ENCODE results near the gene BCAN. TPM values are rescaled to one million over a fixed set of nuclear protein-coding genes. Genes with fewer than 3 reads are reported as not detected.

The BCAN gene
- total and polyA plus RNA-seq, 2 experiments from 2014 or later: 2.3 to 5.5 TPM

DNA sequence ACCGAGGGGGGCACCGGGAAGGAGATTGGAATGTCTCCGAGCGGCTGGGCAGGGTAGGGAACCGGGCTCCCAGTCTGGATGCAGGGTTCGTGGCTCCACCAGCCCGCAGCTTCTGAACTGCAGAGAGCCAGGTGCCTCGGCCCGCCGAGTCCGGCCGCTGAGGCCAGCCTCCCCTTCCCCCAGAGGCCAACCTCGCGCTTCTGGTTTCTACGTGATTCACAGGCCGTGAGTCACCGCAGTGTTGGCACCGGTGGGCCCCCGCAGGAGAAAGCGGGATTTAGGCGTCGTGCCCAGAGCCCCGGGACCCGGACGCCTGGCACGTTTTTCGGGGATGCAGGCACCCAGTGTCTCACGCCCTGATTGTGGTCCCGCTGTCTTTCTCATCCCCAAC lies 63.0 kb downstream of the BCAN start:
- peak; percentile 67 for DNase-seq (ENCODE audit: low spot score)

DNA sequence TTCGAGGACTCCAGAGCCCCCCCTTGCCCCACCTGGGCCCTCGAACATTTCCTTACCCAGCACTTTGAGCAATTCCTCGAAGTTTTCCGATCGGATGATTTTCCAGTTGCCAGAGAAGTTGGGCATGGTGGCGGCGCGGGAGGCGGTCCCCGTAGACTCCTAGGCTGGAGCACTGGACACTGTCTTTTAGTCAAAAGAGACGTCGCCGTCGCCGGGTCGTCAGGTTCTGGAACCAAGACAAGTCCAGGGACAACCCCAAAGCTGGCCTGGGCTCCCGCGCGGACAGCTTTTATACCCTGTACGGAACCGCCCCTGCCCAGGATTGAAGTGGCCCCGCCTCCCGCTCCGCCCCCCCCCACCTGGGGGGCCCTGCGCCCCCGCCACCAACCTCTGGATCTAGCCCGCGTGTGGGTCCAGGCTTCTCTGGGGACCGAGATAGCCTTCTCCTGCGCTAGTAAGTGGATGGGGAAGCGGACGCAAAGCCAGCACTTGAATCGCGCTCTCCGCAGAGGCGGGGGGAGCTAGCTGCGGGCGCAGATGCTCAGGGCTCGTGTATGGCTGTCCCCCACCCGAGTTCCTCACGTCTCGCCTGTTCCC lies 63.5 kb downstream of the BCAN start, which contains the start of gene CRABP2:
Gene CRABP2, minus strand, starts transcription at position 263 of the 597 bp plus-strand sequence. Its CDS starts 137 bp downstream, at position 126.
- peak within 1 kb of the TSS; percentile 98 for H3K27ac ChIP-seq (ENCODE audit: low read depth)
- Mint-ChIP-seq H3K9me3 (no peaks in the 10 kb centered on the region), H3K27me3 (ENCODE audit: insufficient read depth, low read depth, poor library complexity) (peaks cover 29% of the 10 kb centered on the region), H3K27ac (peak within 1 kb of the TSS; percentile 96), H3K4me3 (peak within 1 kb of the TSS; percentile 83), H3K36me3 (ENCODE audit: low read depth) (peaks cover 17% of the 10 kb centered on the region), H3K4me1 (peaks cover 56% of the 10 kb centered on the region)
- no peaks in the 10 kb centered on the region for H3K9me2 ChIP-seq (ENCODE audit: insufficient read depth)
- TF ChIP-seq EZH2 (IDR thresholded peaks at IDR 0.05; ENCODE audit: low read depth, unreplicated experiment) (peak; percentile 31), POLR2AphosphoS5 (IDR thresholded peaks at IDR 0.05; ENCODE audit: low read depth) (peak; percentile 57), CREB1 (CRISPR knock-in tag; IDR thresholded peaks at IDR 0.05; ENCODE audit: low read depth) (no peak), ZNF114 (CRISPR knock-in tag; IDR thresholded peaks at IDR 0.05) (peak; percentile 85; the same call in 1 of the 2 replicates)
- TF ChIP-seq, protein P1, sequence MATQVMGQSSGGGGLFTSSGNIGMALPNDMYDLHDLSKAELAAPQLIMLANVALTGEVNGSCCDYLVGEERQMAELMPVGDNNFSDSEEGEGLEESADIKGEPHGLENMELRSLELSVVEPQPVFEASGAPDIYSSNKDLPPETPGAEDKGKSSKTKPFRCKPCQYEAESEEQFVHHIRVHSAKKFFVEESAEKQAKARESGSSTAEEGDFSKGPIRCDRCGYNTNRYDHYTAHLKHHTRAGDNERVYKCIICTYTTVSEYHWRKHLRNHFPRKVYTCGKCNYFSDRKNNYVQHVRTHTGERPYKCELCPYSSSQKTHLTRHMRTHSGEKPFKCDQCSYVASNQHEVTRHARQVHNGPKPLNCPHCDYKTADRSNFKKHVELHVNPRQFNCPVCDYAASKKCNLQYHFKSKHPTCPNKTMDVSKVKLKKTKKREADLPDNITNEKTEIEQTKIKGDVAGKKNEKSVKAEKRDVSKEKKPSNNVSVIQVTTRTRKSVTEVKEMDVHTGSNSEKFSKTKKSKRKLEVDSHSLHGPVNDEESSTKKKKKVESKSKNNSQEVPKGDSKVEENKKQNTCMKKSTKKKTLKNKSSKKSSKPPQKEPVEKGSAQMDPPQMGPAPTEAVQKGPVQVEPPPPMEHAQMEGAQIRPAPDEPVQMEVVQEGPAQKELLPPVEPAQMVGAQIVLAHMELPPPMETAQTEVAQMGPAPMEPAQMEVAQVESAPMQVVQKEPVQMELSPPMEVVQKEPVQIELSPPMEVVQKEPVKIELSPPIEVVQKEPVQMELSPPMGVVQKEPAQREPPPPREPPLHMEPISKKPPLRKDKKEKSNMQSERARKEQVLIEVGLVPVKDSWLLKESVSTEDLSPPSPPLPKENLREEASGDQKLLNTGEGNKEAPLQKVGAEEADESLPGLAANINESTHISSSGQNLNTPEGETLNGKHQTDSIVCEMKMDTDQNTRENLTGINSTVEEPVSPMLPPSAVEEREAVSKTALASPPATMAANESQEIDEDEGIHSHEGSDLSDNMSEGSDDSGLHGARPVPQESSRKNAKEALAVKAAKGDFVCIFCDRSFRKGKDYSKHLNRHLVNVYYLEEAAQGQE (IDR thresholded peaks at IDR 0.05; ENCODE audit: unreplicated experiment): no peak
- TF ChIP-seq, protein P2, sequence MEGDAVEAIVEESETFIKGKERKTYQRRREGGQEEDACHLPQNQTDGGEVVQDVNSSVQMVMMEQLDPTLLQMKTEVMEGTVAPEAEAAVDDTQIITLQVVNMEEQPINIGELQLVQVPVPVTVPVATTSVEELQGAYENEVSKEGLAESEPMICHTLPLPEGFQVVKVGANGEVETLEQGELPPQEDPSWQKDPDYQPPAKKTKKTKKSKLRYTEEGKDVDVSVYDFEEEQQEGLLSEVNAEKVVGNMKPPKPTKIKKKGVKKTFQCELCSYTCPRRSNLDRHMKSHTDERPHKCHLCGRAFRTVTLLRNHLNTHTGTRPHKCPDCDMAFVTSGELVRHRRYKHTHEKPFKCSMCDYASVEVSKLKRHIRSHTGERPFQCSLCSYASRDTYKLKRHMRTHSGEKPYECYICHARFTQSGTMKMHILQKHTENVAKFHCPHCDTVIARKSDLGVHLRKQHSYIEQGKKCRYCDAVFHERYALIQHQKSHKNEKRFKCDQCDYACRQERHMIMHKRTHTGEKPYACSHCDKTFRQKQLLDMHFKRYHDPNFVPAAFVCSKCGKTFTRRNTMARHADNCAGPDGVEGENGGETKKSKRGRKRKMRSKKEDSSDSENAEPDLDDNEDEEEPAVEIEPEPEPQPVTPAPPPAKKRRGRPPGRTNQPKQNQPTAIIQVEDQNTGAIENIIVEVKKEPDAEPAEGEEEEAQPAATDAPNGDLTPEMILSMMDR (conservative IDR thresholded peaks at IDR 0.05; ENCODE audit: low read depth in 2 of 2): no peak
- TF ChIP-seq, protein P3, sequence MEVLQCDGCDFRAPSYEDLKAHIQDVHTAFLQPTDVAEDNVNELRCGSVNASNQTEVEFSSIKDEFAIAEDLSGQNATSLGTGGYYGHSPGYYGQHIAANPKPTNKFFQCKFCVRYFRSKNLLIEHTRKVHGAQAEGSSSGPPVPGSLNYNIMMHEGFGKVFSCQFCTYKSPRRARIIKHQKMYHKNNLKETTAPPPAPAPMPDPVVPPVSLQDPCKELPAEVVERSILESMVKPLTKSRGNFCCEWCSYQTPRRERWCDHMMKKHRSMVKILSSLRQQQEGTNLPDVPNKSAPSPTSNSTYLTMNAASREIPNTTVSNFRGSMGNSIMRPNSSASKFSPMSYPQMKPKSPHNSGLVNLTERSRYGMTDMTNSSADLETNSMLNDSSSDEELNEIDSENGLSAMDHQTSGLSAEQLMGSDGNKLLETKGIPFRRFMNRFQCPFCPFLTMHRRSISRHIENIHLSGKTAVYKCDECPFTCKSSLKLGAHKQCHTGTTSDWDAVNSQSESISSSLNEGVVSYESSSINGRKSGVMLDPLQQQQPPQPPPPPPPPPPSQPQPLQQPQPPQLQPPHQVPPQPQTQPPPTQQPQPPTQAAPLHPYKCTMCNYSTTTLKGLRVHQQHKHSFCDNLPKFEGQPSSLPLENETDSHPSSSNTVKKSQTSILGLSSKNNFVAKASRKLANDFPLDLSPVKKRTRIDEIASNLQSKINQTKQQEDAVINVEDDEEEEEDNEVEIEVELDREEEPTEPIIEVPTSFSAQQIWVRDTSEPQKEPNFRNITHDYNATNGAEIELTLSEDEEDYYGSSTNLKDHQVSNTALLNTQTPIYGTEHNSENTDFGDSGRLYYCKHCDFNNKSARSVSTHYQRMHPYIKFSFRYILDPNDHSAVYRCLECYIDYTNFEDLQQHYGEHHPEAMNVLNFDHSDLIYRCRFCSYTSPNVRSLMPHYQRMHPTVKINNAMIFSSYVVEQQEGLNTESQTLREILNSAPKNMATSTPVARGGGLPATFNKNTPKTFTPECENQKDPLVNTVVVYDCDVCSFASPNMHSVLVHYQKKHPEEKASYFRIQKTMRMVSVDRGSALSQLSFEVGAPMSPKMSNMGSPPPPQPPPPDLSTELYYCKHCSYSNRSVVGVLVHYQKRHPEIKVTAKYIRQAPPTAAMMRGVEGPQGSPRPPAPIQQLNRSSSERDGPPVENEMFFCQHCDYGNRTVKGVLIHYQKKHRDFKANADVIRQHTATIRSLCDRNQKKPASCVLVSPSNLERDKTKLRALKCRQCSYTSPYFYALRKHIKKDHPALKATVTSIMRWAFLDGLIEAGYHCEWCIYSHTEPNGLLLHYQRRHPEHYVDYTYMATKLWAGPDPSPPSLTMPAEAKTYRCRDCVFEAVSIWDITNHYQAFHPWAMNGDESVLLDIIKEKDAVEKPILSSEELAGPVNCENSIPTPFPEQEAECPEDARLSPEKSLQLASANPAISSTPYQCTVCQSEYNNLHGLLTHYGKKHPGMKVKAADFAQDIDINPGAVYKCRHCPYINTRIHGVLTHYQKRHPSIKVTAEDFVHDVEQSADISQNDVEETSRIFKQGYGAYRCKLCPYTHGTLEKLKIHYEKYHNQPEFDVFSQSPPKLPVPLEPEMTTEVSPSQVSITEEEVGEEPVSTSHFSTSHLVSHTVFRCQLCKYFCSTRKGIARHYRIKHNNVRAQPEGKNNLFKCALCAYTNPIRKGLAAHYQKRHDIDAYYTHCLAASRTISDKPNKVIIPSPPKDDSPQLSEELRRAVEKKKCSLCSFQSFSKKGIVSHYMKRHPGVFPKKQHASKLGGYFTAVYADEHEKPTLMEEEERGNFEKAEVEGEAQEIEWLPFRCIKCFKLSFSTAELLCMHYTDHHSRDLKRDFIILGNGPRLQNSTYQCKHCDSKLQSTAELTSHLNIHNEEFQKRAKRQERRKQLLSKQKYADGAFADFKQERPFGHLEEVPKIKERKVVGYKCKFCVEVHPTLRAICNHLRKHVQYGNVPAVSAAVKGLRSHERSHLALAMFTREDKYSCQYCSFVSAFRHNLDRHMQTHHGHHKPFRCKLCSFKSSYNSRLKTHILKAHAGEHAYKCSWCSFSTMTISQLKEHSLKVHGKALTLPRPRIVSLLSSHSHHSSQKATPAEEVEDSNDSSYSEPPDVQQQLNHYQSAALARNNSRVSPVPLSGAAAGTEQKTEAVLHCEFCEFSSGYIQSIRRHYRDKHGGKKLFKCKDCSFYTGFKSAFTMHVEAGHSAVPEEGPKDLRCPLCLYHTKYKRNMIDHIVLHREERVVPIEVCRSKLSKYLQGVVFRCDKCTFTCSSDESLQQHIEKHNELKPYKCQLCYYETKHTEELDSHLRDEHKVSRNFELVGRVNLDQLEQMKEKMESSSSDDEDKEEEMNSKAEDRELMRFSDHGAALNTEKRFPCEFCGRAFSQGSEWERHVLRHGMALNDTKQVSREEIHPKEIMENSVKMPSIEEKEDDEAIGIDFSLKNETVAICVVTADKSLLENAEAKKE (CRISPR knock-in tag; IDR thresholded peaks at IDR 0.05): no peak
- no peaks in the 10 kb centered on the region for H3K36me3 ChIP-seq (ENCODE audit: insufficient read depth)
- ATAC-seq (peak; percentile 11), DNase-seq (ENCODE audit: low spot score) (peak; percentile 72)
- H2AFZ ChIP-seq: peak within 1 kb of the TSS; percentile 87
- peaks cover 29% of the 10 kb centered on the region for H3F3A ChIP-seq (replicated peaks; ENCODE audit: low read depth)
- peak within 1 kb of the TSS; percentile 67 for H3K4me3 ChIP-seq
- peaks cover 13% of the 10 kb centered on the region for H3K79me2 ChIP-seq (replicated peaks; ENCODE audit: insufficient read depth)
- H3K27me3 ChIP-seq (ENCODE audit: insufficient read depth): peaks cover 30% of the 10 kb centered on the region
- no peaks in the 10 kb centered on the region; the same call in 1 of the 2 replicates for H4K20me1 ChIP-seq (replicated peaks; ENCODE audit: insufficient read depth)
- peak within 1 kb of the TSS; percentile 92 for H3K4me2 ChIP-seq
- peaks cover 56% of the 10 kb centered on the region for H3K4me1 ChIP-seq (ENCODE audit: insufficient read depth)

More for the DNA sequence above, 63.0 kb downstream of the BCAN start:
- Histone ChIP-seq H3K4me3 (peak overlapping the region; percentile 67), H3K36me3 (ENCODE audit: insufficient read depth) (no peaks in the 10 kb centered on the region), H3F3A (replicated peaks; ENCODE audit: low read depth) (peaks cover 29% of the 10 kb centered on the region), H3K27me3 (ENCODE audit: insufficient read depth) (peaks cover 27% of the 10 kb centered on the region), H3K9me2 (ENCODE audit: insufficient read depth) (no peaks in the 10 kb centered on the region), H3K79me2 (replicated peaks; ENCODE audit: insufficient read depth) (peaks cover 13% of the 10 kb centered on the region), H3K4me2 (peak overlapping the region; percentile 92), H4K20me1 (replicated peaks; ENCODE audit: insufficient read depth) (no peaks in the 10 kb centered on the region; the same call in 1 of the 2 replicates), H2AFZ (peak overlapping the region; percentile 63; the same call in 1 of the 2 replicates), H3K4me1 (ENCODE audit: insufficient read depth) (peaks cover 51% of the 10 kb centered on the region), H3K27ac (ENCODE audit: low read depth) (no peak overlapping the region)
- no peaks in the 10 kb centered on the region for H3K9me3 Mint-ChIP-seq
- H3K27me3 Mint-ChIP-seq (ENCODE audit: insufficient read depth, low read depth, poor library complexity): peaks cover 29% of the 10 kb centered on the region
- peaks cover 52% of the 10 kb centered on the region for H3K4me1 Mint-ChIP-seq
- H3K4me3 Mint-ChIP-seq: peak overlapping the region; percentile 83
- H3K36me3 Mint-ChIP-seq (ENCODE audit: low read depth): peaks cover 22% of the 10 kb centered on the region
- ATAC-seq: peak; percentile 1
- no peak overlapping the region for H3K27ac Mint-ChIP-seq
- TF ChIP-seq EZH2 (IDR thresholded peaks at IDR 0.05; ENCODE audit: low read depth, unreplicated experiment) (peak; percentile 43), EZH2phosphoT487 (IDR thresholded peaks at IDR 0.05; ENCODE audit: unreplicated experiment) (no peak)

Measured in GM23338 (cell line).